Fibroblast of skin of right biceps (primary cell): ENCODE measurements around the gene WDR37.
"Not testable (repeated sequence)": the region's sequence is repeated elsewhere in the genome, so short reads cannot be mapped to it uniquely, and the experiment has no call there.

ENCODE experiments used
- DNase-seq: peaks from one replicate; pipeline ENCODE4 v3.0.0-alpha.2; 2013

Gene WDR37

DNA sequence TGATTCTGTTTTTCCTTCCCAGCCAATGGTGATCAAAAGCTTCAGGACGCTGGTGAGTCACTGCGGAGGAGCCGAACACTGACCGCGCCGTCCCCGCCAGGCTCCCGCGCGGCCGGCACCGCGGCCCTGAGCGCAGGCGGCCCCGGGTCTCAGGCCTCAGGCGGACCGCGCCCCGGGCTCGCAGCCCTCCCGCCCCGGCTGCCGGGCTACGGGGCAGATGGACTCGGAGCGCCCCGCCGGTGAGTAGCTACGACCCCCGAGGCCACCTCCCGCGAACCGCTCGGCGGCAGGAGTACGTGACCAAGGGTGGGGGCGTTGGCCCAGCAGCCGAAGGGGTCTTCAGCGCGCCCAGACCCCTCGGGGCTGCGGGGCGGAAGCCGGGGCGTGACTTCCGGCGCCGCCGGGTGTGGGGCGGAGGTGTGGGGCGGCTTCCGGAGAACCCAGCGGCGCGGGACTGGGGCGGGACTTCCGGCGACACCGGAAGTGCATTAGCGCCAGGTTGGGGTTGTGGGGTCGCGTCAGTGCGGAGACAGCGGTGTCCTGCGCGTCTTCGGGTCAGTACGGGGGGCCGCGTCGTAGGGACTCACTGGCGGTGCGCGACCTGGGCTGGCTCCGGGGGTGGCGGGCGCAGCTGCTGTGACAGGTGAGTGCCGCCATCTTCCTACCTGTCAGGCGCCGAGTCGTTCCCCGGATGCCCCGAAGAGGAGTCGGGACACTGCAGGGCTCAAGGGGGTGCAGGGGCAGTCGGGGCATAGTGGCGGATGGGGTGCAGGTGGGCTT, at the start of gene WDR37:
WDR37 (plus strand) TSS at position 60 of the 780 bp plus-strand sequence. CDS start 15,771 bp downstream, outside the sequence.
- DNase-seq, result peak; percentile 87

- no peak for DNase-seq
These were observed 49.6 kb upstream of the WDR37 start for GRCh38 chr10:1006573-1006972.

DNA sequence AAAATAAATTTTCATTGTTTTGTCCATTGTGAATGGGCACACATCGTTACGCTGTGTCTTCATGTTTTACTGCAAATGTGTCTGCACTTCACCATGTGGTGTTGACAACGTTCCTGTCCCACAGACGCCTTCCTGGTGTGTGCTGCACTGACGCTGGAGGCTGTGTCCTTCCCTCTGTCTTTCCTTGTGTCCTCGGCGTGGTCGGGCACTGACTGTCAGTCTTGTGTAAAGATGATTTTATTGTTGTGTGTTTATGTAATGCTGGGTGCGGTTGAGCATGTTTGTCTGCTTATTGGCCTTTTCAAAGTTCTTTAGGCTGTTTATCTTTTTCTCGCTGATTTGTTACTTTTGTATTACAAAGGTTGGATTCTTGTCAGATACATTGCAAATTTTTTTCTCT, 48.6 kb upstream of the WDR37 start:
- DNase-seq, result no peak

- no peak for DNase-seq
These were observed 47.1 kb upstream of the WDR37 start for GRCh38 chr10:1009071-1009494.

GRCh38 chr10:1009947-1010346, 46.2 kb upstream of the WDR37 start:
- not testable (repeated sequence) for DNase-seq

- no peak for DNase-seq
These were observed 45.5 kb upstream of the WDR37 start for GRCh38 chr10:1010703-1011102.

- DNase-seq, result no peak
These were observed 44.5 kb upstream of the WDR37 start for GRCh38 chr10:1011696-1012095.

- DNase-seq, result no peak
These were observed 40.5 kb upstream of the WDR37 start for GRCh38 chr10:1015688-1016087.

- DNase-seq, result no peak
These were observed 36.8 kb upstream of the WDR37 start for GRCh38 chr10:1019362-1019761.

DNA sequence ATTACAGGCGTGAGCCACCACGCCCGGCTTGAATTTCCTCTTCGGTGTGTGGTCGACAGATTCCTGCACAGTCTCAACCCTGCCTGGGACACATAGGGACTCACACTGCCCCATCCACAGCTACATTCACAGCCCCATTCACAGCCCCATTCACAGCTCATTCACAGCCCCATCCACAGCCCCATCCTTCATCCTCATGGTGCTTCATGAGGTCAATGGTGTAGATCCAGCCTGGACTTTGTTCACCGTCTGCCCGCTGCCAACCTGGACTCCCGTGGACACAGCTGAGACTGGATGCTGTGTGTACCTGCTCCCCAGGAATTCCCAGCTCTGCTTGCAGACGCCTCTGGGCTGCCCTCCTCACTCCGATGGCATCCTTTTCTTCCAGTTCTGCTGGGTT, 35.7 kb upstream of the WDR37 start:
- DNase-seq, result no peak

GRCh38 chr10:1020958-1021357, 35.2 kb upstream of the WDR37 start:
- DNase-seq, result no peak

- no peak for DNase-seq
These were observed 33.8 kb upstream of the WDR37 start for GRCh38 chr10:1022413-1022812.

DNA sequence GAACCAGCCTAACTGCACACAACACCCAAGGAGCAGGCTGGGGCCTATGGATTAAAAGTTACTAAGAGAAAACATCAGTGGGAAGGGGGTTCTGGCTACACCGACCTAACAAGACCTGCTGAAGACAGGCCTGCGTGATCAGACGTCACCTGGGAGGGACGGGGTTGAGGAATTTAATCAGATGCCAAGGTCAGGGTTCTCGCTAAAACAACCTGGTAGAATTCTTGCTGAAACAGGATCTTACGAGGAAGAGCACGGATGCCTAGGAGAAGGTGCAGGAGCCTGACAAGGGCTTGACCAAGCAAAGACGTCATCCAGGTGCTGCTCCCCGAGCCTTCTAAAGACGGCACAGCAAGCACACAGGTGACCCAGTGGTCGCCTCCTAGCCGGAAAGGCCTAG, 32.1 kb upstream of the WDR37 start:
- DNase-seq, result no peak

- no peak for DNase-seq
These were observed 30.5 kb upstream of the WDR37 start, which contains the start of gene IDI2 for GRCh38 chr10:1025683-1026082. Gene IDI2, minus strand, starts transcription at chr10:1025859. Its CDS starts 1,136 bp downstream, at chr10:1024723.

- no peak for DNase-seq
These were observed 29.6 kb upstream of the WDR37 start for GRCh38 chr10:1026578-1026977.

DNA sequence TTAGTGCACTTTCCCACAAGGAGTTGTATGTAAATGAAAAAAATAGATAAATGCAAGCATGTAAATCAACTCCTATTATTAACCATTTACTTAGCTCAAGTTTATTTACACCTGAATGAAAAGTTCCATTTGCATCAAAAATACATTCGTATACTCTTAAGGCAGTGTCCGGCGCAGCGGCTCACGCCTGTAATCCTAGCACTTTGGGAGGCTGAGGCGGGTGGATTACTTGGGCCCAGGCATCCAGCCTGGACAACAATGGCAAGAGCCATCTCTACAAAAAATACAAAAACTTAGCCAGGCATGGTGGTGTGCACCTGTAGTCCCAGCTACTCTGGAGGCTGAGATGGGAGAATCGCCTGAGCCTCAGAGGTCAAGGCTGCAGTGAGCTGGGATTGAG, 26.3 kb upstream of the WDR37 start:
- no peak for DNase-seq

DNA sequence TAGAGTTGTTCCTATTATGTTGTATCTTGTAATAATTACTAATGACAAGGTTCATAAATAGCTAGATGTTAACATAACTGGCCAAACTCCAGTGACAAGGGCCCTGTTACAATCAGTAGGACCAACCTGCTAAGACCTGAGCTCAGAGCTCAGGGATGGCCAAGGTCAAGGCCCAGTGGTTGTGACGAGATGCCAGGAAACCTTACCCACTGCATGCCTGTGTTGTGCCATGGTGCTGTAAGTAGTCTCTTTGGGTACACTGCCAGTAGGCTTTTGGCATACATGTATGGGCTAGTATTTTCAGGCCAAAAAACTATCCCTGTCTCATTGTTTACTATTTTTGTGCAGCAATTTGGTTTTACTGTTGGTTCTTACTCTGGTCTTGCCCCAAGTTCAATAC, 22.6 kb upstream of the WDR37 start:
- DNase-seq, result no peak

- DNase-seq, result no peak
These were observed 21.4 kb upstream of the WDR37 start for GRCh38 chr10:1034758-1035157.

GRCh38 chr10:1035201-1035600, 21.0 kb upstream of the WDR37 start:
- DNase-seq, result no peak

DNA sequence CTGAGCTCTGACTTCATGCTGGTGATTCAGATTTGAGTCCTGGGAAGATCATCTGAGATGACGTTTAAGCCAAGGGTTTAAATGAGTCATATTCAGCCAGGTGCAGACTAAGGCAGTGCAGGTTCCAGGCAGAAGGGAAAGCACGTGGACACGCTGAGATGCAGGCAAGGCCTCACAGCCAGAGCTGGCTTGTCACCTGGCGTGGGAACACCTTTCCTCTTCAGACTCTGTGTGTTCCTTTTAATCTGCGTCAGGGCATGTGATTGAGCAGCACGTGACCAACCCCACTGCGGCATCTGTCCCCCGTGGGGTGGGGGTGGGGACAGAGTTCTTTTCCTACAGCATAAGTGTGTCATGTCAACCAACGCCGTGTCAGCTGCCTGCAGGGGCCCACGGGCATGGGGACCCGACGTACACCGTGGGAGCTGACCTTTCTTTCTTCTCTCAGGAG, 19.8 kb upstream of the WDR37 start:
- peak; percentile 26 for DNase-seq

GRCh38 chr10:1037098-1037497, 19.1 kb upstream of the WDR37 start:
- DNase-seq, result no peak

DNA sequence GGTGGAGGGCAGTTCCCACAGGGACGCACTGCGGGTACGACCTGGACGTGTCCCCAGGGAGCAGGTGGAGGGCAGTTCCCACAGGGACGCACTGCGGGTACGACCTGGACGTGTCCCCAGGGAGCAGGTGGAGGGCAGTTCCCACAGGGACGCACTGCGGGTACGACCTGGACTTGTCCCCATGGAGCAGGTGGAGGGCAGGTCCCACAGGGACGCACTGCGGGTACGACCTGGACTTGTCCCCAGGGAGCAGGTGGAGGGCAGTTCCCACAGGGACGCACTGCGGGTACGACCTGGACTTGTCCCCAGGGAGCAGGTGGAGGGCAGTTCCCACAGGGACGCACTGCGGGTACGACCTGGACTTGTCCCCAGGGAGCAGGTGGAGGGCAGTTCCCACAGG, 17.4 kb upstream of the WDR37 start:
- DNase-seq, result not testable (repeated sequence)

DNA sequence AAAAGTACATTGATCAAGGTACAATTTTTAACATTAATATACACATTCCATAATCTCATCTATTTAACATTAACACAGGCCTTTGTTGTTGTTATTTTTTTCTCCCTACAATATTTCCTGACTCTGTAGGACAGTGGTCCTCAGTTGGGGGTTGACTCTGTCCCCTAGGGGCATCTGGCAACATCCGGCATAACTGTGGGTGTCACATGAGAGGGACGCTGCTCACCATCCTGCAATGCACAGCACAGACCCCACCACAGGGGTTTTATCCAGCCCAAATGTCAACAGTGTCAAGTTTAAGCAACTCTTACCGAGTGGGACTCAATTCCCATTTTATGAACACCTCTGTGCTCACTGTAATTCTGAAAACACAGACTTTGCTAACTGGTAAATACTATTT, 16.1 kb upstream of the WDR37 start:
- no peak for DNase-seq

GRCh38 chr10:1041514-1041913, 14.7 kb upstream of the WDR37 start:
- DNase-seq, result no peak

DNA sequence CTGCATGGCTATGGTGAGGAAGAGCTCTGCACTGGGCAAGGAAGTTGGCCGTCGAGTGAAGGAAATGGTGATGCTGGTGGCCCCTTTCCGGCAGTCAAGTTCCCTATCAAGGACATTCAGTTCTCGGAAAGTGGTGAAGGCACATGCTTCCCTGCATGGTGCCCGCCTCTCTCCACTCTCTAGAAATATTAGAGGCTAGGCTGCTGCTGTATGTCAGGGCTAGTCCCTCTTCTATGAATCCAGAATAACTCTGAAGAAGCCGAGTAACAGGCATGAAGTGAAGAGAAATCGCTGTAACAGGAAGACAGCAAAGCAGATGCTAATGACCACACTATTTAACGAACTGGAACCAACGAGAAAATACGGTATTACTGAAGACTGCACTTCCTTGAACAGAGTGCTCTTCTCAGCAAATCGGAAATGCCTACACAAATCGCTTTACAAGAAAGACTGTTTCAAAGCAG, 12.6 kb upstream of the WDR37 start:
- DNase-seq, result no peak
